HCT116 (cell line): ENCODE measurements around the gene ACE. TPM values are rescaled to one million over a fixed set of nuclear protein-coding genes. Genes with fewer than 3 reads are reported as not detected.

Experiments used
- ATAC-seq: fragments of 200-7000 bp; cut with Tn5 transposase; 2 replicates; pipeline ENCODE4 v1.9.1; 2020; ENCODE audit warnings: mild to moderate bottlenecking, moderate library complexity
- BruUV-seq: library from RNA; stranded (reverse); fragments of 400-500 nt; replicated peaks from 2 replicates; lab custom pipeline; 2021; lab: Mats Ljungman, UMichigan
- CTCF ChIA-PET: fragments of 300-600 bp; sonication (Branson Sonifier 250); formaldehyde crosslinking; loops from one replicate; lab custom pipeline; 2021; ENCODE audit warnings: antibody characterized with exemption; lab: Charles Lee
- POLR2A ChIA-PET: fragments of 300-600, 350-600 bp; sonication (Branson Sonifier 250); formaldehyde crosslinking; loops from one replicate; lab custom pipeline; 2021; ENCODE audit warnings: antibody characterized with exemption; lab: Charles Lee
- RAD21 ChIA-PET, 2 experiments: fragments of 300-600 bp; sonication (Branson Sonifier 250); formaldehyde crosslinking; loops; one replicate each; lab custom pipeline; 2023; ENCODE audit warnings: low total read pairs in 2 of 2; ENCODE audit not compliant: uncharacterized antibody in 2 of 2, unreplicated experiment in 2 of 2, low non-redundant PET in 1 of 2; lab: Charles Lee
- DNase-seq: peaks from one replicate; pipeline ENCODE4 v3.0.0-alpha.2; 2010; ENCODE audit warnings: low read depth, low spot score
- H2AFZ ChIP-seq: fragments of 200-600 bp; shearing (Covaris generic), sonication (generic); 2 replicates; pipeline ENCODE4 v1.6.1; 2017; ENCODE audit warnings: low read depth, mixed run types, mixed read lengths, antibody characterized with exemption, low read length; ENCODE audit not compliant: poor library complexity, severe bottlenecking
- H3K27ac ChIP-seq: 2 replicates; pipeline ENCODE4 v1.5.1; 2012; ENCODE audit warnings: low read depth, low read length
- H3K27me3 ChIP-seq: fragments of 200-600 bp; sonication (generic); 2 replicates; pipeline ENCODE4 v1.6.1; 2016; ENCODE audit warnings: mixed run types, low read length, mixed read lengths; ENCODE audit not compliant: insufficient read depth
- H3K36me3 ChIP-seq, 2 experiments: fragments of 200-500 bp in 1 of 2; fragments of 200-600 bp in 1 of 2; sonication (Bioruptor generic) in 1 of 2; sonication (generic) in 1 of 2; 2 replicates each; pipeline versions ENCODE4 v1.5.1 to v1.6.1; 2014 to 2016; ENCODE audit warnings: low read length in 2 of 2, inconsistent platforms in 1 of 2, mixed read lengths in 1 of 2, mixed run types in 1 of 2; ENCODE audit not compliant: insufficient read depth in 2 of 2, control insufficient read depth in 1 of 2
- H3K4me1 ChIP-seq, 2 experiments: fragments of 200-600 bp in 1 of 2; sonication (generic) in 1 of 2; 2 replicates each; pipeline versions ENCODE4 v1.5.1 to v1.6.1; 2012 to 2017; ENCODE audit warnings: low read length in 2 of 2, inconsistent platforms in 1 of 2, mild to moderate bottlenecking in 1 of 2, mixed read lengths in 1 of 2, mixed run types in 1 of 2, moderate library complexity in 1 of 2; ENCODE audit not compliant: insufficient read depth in 2 of 2, control insufficient read depth in 1 of 2
- H3K4me2 ChIP-seq: fragments of 200-600 bp; sonication (generic); 2 replicates; pipeline ENCODE4 v1.6.1; 2017; ENCODE audit warnings: mixed run types, low read length, mixed read lengths
- H3K4me3 ChIP-seq, 2 experiments: fragments of 200-600 bp in 1 of 2; sonication (generic) in 1 of 2; replicated peaks in 1 of 2; 2 replicates each; pipeline ENCODE4 v1.5.1; 2011 to 2016; ENCODE audit warnings: low read length in 2 of 2, control low read depth in 1 of 2, low read depth in 1 of 2, mild to moderate bottlenecking in 1 of 2, mixed read lengths in 1 of 2, mixed run types in 1 of 2
- H3K79me2 ChIP-seq: fragments of 200-600 bp; sonication (generic); 2 replicates; pipeline ENCODE4 v1.6.1; 2017; ENCODE audit warnings: mild to moderate bottlenecking, mixed run types, low read length, moderate library complexity, mixed read lengths; ENCODE audit not compliant: insufficient read depth
- H3K9ac ChIP-seq: fragments of 200-600 bp; sonication (generic); 2 replicates; pipeline ENCODE4 v1.6.1; 2016; ENCODE audit warnings: low read length, mixed read lengths
- H3K9me2 ChIP-seq: fragments of 200-600 bp; sonication (generic), shearing (Covaris generic); 2 replicates; pipeline ENCODE4 v1.6.1; 2017; ENCODE audit warnings: mixed run types, mild to moderate bottlenecking, moderate library complexity; ENCODE audit not compliant: insufficient read depth
- H3K9me3 ChIP-seq, 2 experiments: fragments of 200-500 bp in 1 of 2; fragments of 200-600 bp in 1 of 2; sonication (Bioruptor generic) in 1 of 2; sonication (generic) in 1 of 2; 2 replicates each; pipeline ENCODE4 v1.6.1; 2014 to 2017; ENCODE audit warnings: low read length in 2 of 2, mixed read lengths in 2 of 2, inconsistent platforms in 1 of 2, low read depth in 1 of 2, mild to moderate bottlenecking in 1 of 2, mixed run types in 1 of 2, moderate library complexity in 1 of 2; ENCODE audit not compliant: control insufficient read depth in 1 of 2, insufficient read depth in 1 of 2
- H4K20me1 ChIP-seq: fragments of 200-600 bp; sonication (generic), shearing (Covaris generic); 2 replicates; pipeline ENCODE4 v1.6.1; 2017; ENCODE audit warnings: mixed run types, mild to moderate bottlenecking, moderate library complexity; ENCODE audit not compliant: insufficient read depth
- CBX3 ChIP-seq: IDR thresholded peaks from 2 replicates; pipeline ENCODE4 v1.6.1; 2012; ENCODE audit warnings: low read depth
- CEBPB ChIP-seq: IDR thresholded peaks from 2 replicates; pipeline ENCODE4 v1.6.1; 2012; ENCODE audit warnings: low read depth
- EGR1 ChIP-seq: IDR thresholded peaks from 2 replicates; pipeline ENCODE4 v1.6.1; 2012; ENCODE audit warnings: low read depth
- EZH2phosphoT487 ChIP-seq: fragments of 200-600 bp; IDR thresholded peaks from 2 replicates; pipeline ENCODE4 v1.6.1; 2018; ENCODE audit warnings: antibody characterized with exemption, borderline replicate concordance
- JUND ChIP-seq: IDR thresholded peaks from 2 replicates; pipeline ENCODE4 v1.6.1; 2012
- POLR2A ChIP-seq: IDR thresholded peaks from 2 replicates; pipeline ENCODE4 v1.7.0; 2011; ENCODE audit warnings: borderline replicate concordance; ENCODE audit not compliant: insufficient read depth, insufficient read length; ENCODE audit errors: extremely low read depth
- POLR2AphosphoS5 ChIP-seq: IDR thresholded peaks from 2 replicates; pipeline ENCODE4 v1.6.1; 2011; ENCODE audit warnings: mild to moderate bottlenecking, low read depth, low read length, moderate library complexity
- RAD21 ChIP-seq: IDR thresholded peaks from 2 replicates; pipeline ENCODE4 v1.6.1; 2012; ENCODE audit warnings: low read depth, mild to moderate bottlenecking
- SRF ChIP-seq: IDR thresholded peaks from 2 replicates; pipeline ENCODE4 v1.6.1; 2012; ENCODE audit warnings: low read depth
- TCF7L2 ChIP-seq: IDR thresholded peaks from 2 replicates; pipeline ENCODE4 v1.7.0; 2011; ENCODE audit warnings: borderline replicate concordance, inconsistent platforms; ENCODE audit not compliant: insufficient read depth, insufficient read length; ENCODE audit errors: extremely low read depth
- YY1 ChIP-seq: IDR thresholded peaks from 2 replicates; pipeline ENCODE4 v1.6.1; 2011; ENCODE audit warnings: low read length, low read depth, moderate library complexity, mild to moderate bottlenecking; ENCODE audit not compliant: insufficient replicate concordance; ENCODE audit errors: extremely low read depth
- intact Hi-C: fragments of 100-400 bp; cut with micrococcal nuclease; formaldehyde crosslinking; loops from 2 replicates; pipeline ENCODE4 v1.10.0; 2022
- total RNA-seq: library from RNA; stranded (reverse); gene quantifications from one replicate; pipeline ENCODE4 v1.2.1, GENCODE V29; 2021; ENCODE audit not compliant: unreplicated experiment
- TF ChIP-seq, protein P1 (sequence below): IDR thresholded peaks from 2 replicates; pipeline ENCODE4 v1.6.1; 2012
- TF ChIP-seq, protein P2 (sequence below): IDR thresholded peaks from 2 replicates; pipeline ENCODE4 v1.6.1; 2011; ENCODE audit warnings: mild to moderate bottlenecking, low read length, moderate library complexity; ENCODE audit not compliant: insufficient replicate concordance; ENCODE audit errors: extremely low read depth

Gene ACE
- total RNA-seq, 1 experiment from 2014 or later = 7.7 TPM

DNA sequence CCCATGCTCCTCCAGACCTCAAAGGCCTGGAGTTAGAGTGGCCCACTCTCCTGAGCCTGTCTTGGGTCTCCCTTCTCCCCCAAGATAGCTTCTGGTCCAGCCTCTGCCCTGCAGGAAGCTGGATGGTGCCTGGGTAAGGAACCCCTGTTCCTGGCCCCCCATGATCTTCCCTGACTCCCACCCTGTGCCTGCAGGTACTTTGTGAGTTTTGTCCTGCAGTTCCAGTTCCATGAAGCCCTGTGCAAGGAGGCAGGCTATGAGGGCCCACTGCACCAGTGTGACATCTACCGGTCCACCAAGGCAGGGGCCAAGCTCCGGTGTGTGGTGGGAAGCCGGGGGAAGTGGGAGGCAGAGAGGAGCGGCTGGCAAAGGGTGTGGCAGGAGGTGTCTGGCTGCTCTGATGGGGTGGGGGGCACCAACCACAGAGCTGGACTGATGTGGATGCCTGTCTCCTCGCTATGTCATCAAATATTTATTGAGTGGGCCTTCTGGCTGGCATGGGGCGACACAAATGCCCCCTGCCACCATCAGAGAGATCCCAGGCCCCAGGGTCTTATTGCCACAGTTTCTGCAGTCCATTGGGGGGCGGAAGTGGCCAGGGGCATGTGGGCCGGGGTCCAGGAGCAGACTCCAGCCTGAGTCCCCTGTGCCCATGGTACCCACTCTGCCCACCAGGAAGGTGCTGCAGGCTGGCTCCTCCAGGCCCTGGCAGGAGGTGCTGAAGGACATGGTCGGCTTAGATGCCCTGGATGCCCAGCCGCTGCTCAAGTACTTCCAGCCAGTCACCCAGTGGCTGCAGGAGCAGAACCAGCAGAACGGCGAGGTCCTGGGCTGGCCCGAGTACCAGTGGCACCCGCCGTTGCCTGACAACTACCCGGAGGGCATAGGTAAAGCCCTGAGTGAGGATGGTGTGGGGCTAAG is 7.1 kb downstream of the ACE start:
- Histone ChIP-seq H3K36me3 (no peaks in the 10 kb centered on the region), H3K4me3 (no peak overlapping the region), H3K79me2 (no peaks in the 10 kb centered on the region), H3K27ac (no peak overlapping the region; the same call in 1 of the 2 replicates), H3K27me3 (no peaks in the 10 kb centered on the region), H3K9me3 (no peaks in the 10 kb centered on the region), H3K4me2 (no peak overlapping the region; the same call in 1 of the 2 replicates), H3K9me2 (no peaks in the 10 kb centered on the region), H3K9ac (no peak overlapping the region), H2AFZ (no peak overlapping the region), H3K4me1 (peaks cover 0 to 12% of the 10 kb centered on the region in 2 experiments; a peak in 3 of 4 replicates), H4K20me1 (no peaks in the 10 kb centered on the region)
- BruUV-seq = no TSS peak
- ChIA-PET CTCF (interaction anchor here (1.2 kb wide), 2 partner anchors 48 to 58 kb away, joined by 3 to 4 read pairs; no protein-coding TSS in a partner anchor), RAD21 (no interaction called here), POLR2A (no interaction called here)
- TF ChIP-seq POLR2A (no peak), JUND (no peak), POLR2AphosphoS5 (no peak)
- TF ChIP-seq, protein P1, sequence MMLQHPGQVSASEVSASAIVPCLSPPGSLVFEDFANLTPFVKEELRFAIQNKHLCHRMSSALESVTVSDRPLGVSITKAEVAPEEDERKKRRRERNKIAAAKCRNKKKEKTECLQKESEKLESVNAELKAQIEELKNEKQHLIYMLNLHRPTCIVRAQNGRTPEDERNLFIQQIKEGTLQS = no peak
- no peak for DNase-seq
- ATAC-seq = no peak
- intact Hi-C loops = no loop called here

DNA sequence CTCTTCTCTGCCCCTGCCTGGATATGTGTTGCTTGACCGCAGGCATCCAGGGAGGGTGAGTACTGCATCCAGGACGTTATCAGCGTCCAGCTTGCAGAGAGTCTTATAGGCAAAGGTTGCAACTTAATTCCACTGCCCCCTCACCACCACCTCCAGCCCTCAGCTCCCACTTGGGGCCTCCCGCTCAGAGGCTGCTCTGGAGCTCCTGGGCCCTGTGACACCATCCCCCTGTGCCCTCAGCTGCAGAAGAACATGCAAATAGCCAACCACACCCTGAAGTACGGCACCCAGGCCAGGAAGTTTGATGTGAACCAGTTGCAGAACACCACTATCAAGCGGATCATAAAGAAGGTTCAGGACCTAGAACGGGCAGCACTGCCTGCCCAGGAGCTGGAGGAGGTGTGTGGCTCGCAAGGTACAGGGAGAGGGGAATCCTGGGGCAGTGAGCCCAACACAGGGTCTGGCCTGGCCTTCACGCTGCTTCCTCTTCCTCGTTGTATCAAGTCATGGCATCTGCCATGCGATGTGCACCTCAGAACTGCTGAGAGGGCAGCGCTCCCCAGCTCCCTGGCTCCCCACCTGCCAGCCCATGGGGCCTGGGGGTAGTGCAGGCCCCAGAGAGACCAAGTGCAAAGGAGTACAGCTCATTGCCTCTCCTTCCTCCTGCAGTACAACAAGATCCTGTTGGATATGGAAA is 9.6 kb downstream of the ACE start:
- no peaks in the 10 kb centered on the region for H4K20me1 ChIP-seq
- no peak overlapping the region for H3K4me3 ChIP-seq
- H3K36me3 ChIP-seq = no peaks in the 10 kb centered on the region
- ATAC-seq (no peak), DNase-seq (no peak)
- H3K4me1 ChIP-seq = peaks cover 0 to 8% of the 10 kb centered on the region in 2 experiments; a peak in 3 of 4 replicates
- ChIA-PET POLR2A (no interaction called here), CTCF (interaction anchor here (1.2 kb wide), 1 partner anchor 61 kb away, joined by 3 read pairs; no protein-coding TSS in a partner anchor), RAD21 (no interaction called here)
- H3K9me2 ChIP-seq = no peaks in the 10 kb centered on the region
- BruUV-seq = no TSS peak
- intact Hi-C loops = no loop called here
- no peak overlapping the region for H3K9ac ChIP-seq
- H3K27ac ChIP-seq = no peak overlapping the region
- no peaks in the 10 kb centered on the region for H3K79me2 ChIP-seq
- H3K27me3 ChIP-seq = no peaks in the 10 kb centered on the region; the same call in 1 of the 2 replicates
- no peaks in the 10 kb centered on the region for H3K9me3 ChIP-seq
- no peak overlapping the region for H2AFZ ChIP-seq
- H3K4me2 ChIP-seq = no peak overlapping the region
- no peak for TF ChIP-seq EZH2phosphoT487
- TF ChIP-seq RAD21 = no peak
- TF ChIP-seq EGR1 = no peak
- no peak for TF ChIP-seq CEBPB
- no peak for TF ChIP-seq CBX3
- TF ChIP-seq POLR2A = no peak
- TF ChIP-seq TCF7L2 = no peak
- TF ChIP-seq YY1 = no peak
- TF ChIP-seq, protein P1 = no peak
- TF ChIP-seq, protein P2, sequence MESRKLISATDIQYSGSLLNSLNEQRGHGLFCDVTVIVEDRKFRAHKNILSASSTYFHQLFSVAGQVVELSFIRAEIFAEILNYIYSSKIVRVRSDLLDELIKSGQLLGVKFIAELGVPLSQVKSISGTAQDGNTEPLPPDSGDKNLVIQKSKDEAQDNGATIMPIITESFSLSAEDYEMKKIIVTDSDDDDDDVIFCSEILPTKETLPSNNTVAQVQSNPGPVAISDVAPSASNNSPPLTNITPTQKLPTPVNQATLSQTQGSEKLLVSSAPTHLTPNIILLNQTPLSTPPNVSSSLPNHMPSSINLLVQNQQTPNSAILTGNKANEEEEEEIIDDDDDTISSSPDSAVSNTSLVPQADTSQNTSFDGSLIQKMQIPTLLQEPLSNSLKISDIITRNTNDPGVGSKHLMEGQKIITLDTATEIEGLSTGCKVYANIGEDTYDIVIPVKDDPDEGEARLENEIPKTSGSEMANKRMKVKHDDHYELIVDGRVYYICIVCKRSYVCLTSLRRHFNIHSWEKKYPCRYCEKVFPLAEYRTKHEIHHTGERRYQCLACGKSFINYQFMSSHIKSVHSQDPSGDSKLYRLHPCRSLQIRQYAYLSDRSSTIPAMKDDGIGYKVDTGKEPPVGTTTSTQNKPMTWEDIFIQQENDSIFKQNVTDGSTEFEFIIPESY = no peak
- no peak for TF ChIP-seq SRF
